Adrenal gland (tissue), 5 donors: Measurements from ENCODE around the gene CA5A.
"Not testable (repeated sequence)": the region's sequence is repeated elsewhere in the genome, so short reads cannot be mapped to it uniquely, and the experiment has no call there.

Source experiments
- CTCF ChIP-seq, 6 experiments: fragments of 450-650 bp in 4 of 6; fragments of 200-600 bp in 2 of 6; sonication (generic) in 1 of 6; IDR thresholded peaks; 1 replicate in 5 of 6; 2 replicates in 1 of 6; pipeline versions ENCODE4 v1.5.1 to v1.8.0; 2016 to 2021; ENCODE audit warnings: antibody characterized with exemption in 6 of 6, mild to moderate bottlenecking in 2 of 6, moderate library complexity in 1 of 6
- POLR2A ChIP-seq, 2 donors: fragments of 450-650 bp; IDR thresholded peaks; one replicate each; pipeline ENCODE4 v1.6.1; 2017; ENCODE audit warnings: antibody characterized with exemption in 2 of 2, mild to moderate bottlenecking in 2 of 2, moderate library complexity in 1 of 2
- donor health status: DM: no; HTN: no; CAD: no.

DNA sequence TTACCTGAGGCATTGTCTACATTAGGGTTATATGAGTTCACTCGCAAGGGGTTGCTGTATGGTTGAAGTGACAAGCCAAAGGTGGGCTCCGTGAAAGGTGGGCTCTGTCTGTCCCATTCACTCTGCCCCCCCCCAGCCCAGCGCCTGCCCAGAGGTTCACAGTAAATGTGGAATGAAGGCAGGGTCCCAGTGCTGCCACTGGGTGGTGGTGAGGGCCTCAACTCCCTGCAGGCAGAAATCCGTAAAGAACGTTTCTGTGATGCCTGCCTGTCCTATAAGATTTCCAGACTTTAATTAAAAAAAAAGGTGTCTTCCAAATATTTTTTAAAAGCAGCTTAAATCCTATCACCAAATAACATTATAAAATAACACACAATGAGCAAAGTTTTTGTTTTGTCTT lies 31.4 kb downstream of the CA5A start:
- not testable (repeated sequence) for TF ChIP-seq CTCF, POLR2A (IDR thresholded peaks at IDR 0.05)
